Hepatocyte (in vitro differentiated cells): Measurements from ENCODE around the gene TMEM74B. TPM values are rescaled to one million over a fixed set of nuclear protein-coding genes. Genes with fewer than 3 reads are reported as not detected.

Experiments used
- DNase-seq: peaks from one replicate; pipeline ENCODE4 v3.0.0-alpha.2; 2016; ENCODE audit warnings: low spot score
- H2AFZ ChIP-seq: fragments of 200-600 bp; sonication (generic); 2 replicates; pipeline ENCODE4 v1.6.0; 2016; ENCODE audit warnings: antibody characterized with exemption, mild to moderate bottlenecking
- H3K27ac ChIP-seq: fragments of 200-600 bp; sonication (generic); 2 replicates; pipeline ENCODE4 v1.5.1; 2016; ENCODE audit warnings: mild to moderate bottlenecking
- H3K27me3 ChIP-seq: fragments of 200-600 bp; sonication (generic); 2 replicates; pipeline ENCODE4 v1.6.1; 2016
- H3K36me3 ChIP-seq: fragments of 200-600 bp; sonication (generic); replicated peaks from 2 replicates; pipeline ENCODE4 v1.5.1; 2016; ENCODE audit warnings: low read depth; ENCODE audit not compliant: insufficient read depth
- H3K4me1 ChIP-seq: fragments of 200-600 bp; sonication (generic); 2 replicates; pipeline ENCODE4 v1.5.1; 2016; ENCODE audit warnings: mild to moderate bottlenecking, moderate library complexity; ENCODE audit not compliant: insufficient read depth
- H3K4me2 ChIP-seq: fragments of 200-600 bp; sonication (generic); 2 replicates; pipeline ENCODE4 v1.6.0; 2016
- H3K4me3 ChIP-seq: fragments of 200-600 bp; sonication (generic); 2 replicates; pipeline ENCODE4 v1.5.1; 2016; ENCODE audit warnings: mild to moderate bottlenecking
- H3K79me2 ChIP-seq: fragments of 200-600 bp; sonication (generic); 2 replicates; pipeline ENCODE4 v1.6.0; 2017; ENCODE audit warnings: mild to moderate bottlenecking
- H3K9me2 ChIP-seq: fragments of 200-600 bp; sonication (generic); replicated peaks from 2 replicates; pipeline ENCODE4 v1.6.0; 2017; ENCODE audit warnings: mild to moderate bottlenecking; ENCODE audit not compliant: insufficient read depth
- H3K9me3 ChIP-seq: fragments of 200-600 bp; sonication (generic); 2 replicates; pipeline ENCODE4 v1.5.1; 2016; ENCODE audit warnings: low read depth, mild to moderate bottlenecking
- H4K20me1 ChIP-seq: fragments of 200-600 bp; sonication (generic); 2 replicates; pipeline ENCODE4 v1.6.0; 2016; ENCODE audit warnings: mild to moderate bottlenecking; ENCODE audit not compliant: insufficient read depth, poor library complexity, severe bottlenecking
- EZH2 ChIP-seq: fragments of 200-600 bp; sonication (generic); IDR thresholded peaks from 2 replicates; pipeline ENCODE4 v1.6.1; 2016; ENCODE audit warnings: antibody characterized with exemption, mild to moderate bottlenecking, borderline replicate concordance
- EZH2phosphoT487 ChIP-seq: fragments of 200-600 bp; sonication (generic); IDR thresholded peaks from one replicate; pipeline ENCODE4 v1.6.1; 2018; ENCODE audit warnings: antibody characterized with exemption, mild to moderate bottlenecking, low read depth, moderate library complexity; ENCODE audit not compliant: unreplicated experiment, severe bottlenecking
- WGBS: methylation state at CpG from one replicate; pipeline ENCODE4 v1.1.6; 2016; ENCODE audit warnings: low lambda C conversion rate; ENCODE audit errors: missing lambda C conversion rate; 5-methylcytosine and 5-hydroxymethylcytosine counted together
- polyA plus RNA-seq: library from polyadenylated mRNA; unstranded; fragments of >200 nt; fragmentation: Nextera tagmentation; extraction: Ambion mirVana; gene quantifications from 2 replicates; pipeline ENCODE4 v1.2.1, GENCODE V29; 2016
- total RNA-seq: library from RNA; depleted of rRNA; stranded (reverse); fragments of >200 nt; gene quantifications from 2 replicates; pipeline ENCODE4 v1.2.3, GENCODE V29; 2014
- TF ChIP-seq, protein P1 (sequence below): fragments of 200-600 bp; sonication (generic); IDR thresholded peaks from 2 replicates; pipeline ENCODE4 v1.5.1; 2016; ENCODE audit warnings: antibody characterized with exemption, mild to moderate bottlenecking; ENCODE audit not compliant: poor library complexity

TMEM74B gene
- total and polyA plus RNA-seq, 2 experiments from 2014 or later = 5.2 to 5.5 TPM

DNA sequence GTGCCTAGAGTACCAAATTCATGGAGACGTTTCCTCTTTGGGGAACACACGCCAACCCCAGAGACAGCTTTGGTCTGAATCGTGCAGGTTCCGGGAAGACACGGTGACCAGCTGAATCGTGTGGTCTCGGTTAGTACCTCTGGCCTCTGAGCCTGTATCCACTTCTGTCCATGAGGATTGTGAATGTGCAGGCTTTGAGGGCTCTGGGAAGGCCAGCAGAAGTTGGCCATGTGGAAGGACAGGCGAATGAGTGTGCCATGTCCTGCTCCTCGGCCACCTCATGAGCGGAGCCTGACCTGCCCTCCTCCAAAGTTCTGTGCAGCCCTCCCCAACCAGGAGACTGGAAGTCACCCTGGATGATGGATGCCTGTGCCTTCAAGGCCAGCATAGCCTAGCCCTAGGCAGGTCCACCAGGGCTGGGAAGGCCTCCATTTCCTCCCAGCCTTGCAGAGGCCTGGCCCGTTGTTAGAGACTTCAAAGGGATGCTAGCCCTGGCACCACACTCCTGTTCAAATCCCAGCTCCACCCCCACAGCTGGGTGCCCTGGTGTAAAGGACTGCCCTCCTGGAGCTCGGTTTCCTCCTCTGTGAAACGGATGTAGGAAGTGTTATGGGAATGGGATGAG is 1.7 kb upstream of the TMEM74B start:
- H2AFZ ChIP-seq = no peak overlapping the region
- TF ChIP-seq EZH2 = no peak
- TF ChIP-seq, protein P1, sequence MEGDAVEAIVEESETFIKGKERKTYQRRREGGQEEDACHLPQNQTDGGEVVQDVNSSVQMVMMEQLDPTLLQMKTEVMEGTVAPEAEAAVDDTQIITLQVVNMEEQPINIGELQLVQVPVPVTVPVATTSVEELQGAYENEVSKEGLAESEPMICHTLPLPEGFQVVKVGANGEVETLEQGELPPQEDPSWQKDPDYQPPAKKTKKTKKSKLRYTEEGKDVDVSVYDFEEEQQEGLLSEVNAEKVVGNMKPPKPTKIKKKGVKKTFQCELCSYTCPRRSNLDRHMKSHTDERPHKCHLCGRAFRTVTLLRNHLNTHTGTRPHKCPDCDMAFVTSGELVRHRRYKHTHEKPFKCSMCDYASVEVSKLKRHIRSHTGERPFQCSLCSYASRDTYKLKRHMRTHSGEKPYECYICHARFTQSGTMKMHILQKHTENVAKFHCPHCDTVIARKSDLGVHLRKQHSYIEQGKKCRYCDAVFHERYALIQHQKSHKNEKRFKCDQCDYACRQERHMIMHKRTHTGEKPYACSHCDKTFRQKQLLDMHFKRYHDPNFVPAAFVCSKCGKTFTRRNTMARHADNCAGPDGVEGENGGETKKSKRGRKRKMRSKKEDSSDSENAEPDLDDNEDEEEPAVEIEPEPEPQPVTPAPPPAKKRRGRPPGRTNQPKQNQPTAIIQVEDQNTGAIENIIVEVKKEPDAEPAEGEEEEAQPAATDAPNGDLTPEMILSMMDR = no peak
- TF ChIP-seq EZH2phosphoT487 = no peak
- no peaks in the 10 kb centered on the region for H3K9me2 ChIP-seq
- no peaks in the 10 kb centered on the region for H3K79me2 ChIP-seq
- no peak overlapping the region for H3K4me3 ChIP-seq
- H4K20me1 ChIP-seq = no peaks in the 10 kb centered on the region
- no peak for DNase-seq
- WGBS = 81% methylated on average over 13 of the region's 13 CpGs
- H3K9me3 ChIP-seq = no peaks in the 10 kb centered on the region
- H3K27me3 ChIP-seq = peaks cover 16% of the 10 kb centered on the region
- H3K36me3 ChIP-seq = no peaks in the 10 kb centered on the region
- peak overlapping the region; percentile 69 for H3K27ac ChIP-seq
- peaks cover 23% of the 10 kb centered on the region for H3K4me1 ChIP-seq
- H3K4me2 ChIP-seq = peak overlapping the region; percentile 97

DNA sequence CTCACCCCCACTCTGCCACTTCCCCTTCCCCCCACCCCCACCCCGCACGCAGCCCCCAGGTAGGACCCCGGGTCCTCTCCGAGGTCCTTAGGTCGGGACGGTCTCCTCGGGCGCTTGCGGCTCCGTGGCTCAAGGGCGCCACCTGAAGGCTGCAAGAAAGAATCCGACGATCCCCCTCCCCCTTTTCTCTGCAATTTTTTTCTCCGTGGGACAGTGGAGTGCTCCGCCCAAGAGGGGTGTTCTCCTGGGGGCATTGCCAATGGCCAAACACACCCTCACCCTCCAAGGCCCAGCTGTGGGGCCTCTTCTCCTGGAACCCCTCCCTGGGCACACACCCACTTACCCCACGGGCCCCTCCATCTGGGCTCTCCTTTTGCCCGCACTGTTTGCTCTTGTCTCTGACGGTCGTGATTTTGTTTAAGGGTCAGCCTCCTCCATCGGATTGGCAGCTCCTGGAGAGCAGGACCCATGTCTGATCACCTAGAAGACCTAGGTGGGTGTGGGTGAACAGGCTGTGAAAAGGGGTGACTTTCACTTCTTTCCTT is 1.1 kb upstream of the TMEM74B start:
- Histone ChIP-seq H3K4me1 (peaks cover 23% of the 10 kb centered on the region), H4K20me1 (no peaks in the 10 kb centered on the region), H3K27ac (no peak overlapping the region), H3K27me3 (peaks cover 16% of the 10 kb centered on the region), H2AFZ (peak overlapping the region; percentile 56), H3K9me3 (no peaks in the 10 kb centered on the region), H3K9me2 (no peaks in the 10 kb centered on the region), H3K4me2 (peak overlapping the region; percentile 97), H3K36me3 (no peaks in the 10 kb centered on the region), H3K4me3 (peak overlapping the region; percentile 72), H3K79me2 (no peaks in the 10 kb centered on the region)
- no peak for TF ChIP-seq EZH2phosphoT487
- TF ChIP-seq, protein P1 = peak; percentile 62
- peak; percentile 80 for DNase-seq
- WGBS = 14% methylated on average over 17 of the region's 20 CpGs

DNA sequence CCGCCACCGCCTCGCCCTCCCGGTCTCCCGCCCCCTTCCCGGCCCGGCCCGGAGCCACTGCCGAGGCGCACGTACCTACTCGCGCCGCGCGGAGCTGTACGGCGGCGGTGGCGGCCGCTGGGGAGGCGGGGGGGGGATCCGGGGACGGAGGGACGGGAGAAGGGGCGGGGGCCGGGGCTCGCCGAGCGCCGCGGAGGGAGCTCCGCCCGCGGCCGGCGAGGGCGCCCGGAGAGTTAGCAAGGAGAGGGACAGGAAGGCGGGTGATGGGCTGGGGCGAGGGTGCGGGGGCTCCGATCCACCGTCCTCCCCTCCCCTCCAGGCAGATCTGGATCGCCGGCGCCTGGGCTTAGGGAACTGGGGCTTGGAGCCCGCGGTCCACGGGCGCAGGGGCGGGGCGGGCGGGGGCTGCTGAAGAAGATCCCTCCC is 548 bp upstream of the TMEM74B start:
- Histone ChIP-seq H3K27me3 (peaks cover 16% of the 10 kb centered on the region), H3K4me3 (peak overlapping the region; percentile 72), H3K36me3 (no peaks in the 10 kb centered on the region), H2AFZ (peak overlapping the region; percentile 56), H3K4me1 (peaks cover 23% of the 10 kb centered on the region), H3K4me2 (peak overlapping the region; percentile 97), H3K79me2 (no peaks in the 10 kb centered on the region), H3K9me3 (no peaks in the 10 kb centered on the region), H3K9me2 (no peaks in the 10 kb centered on the region), H4K20me1 (no peaks in the 10 kb centered on the region), H3K27ac (no peak overlapping the region)
- peak; percentile 47 for DNase-seq
- TF ChIP-seq, protein P1 = no peak
- TF ChIP-seq EZH2 = no peak
- TF ChIP-seq EZH2phosphoT487 = no peak
- 0% methylated on average over 12 of the region's 54 CpGs for WGBS
